Measurements from ENCODE around the gene RBM11. TPM values are rescaled to one million over a fixed set of nuclear protein-coding genes. Genes with fewer than 3 reads are reported as not detected.

The RBM11 gene
- total RNA-seq, 1 donor from 2014 or later = 4.8 TPM

GRCh38 chr21:14265023-14265422, 49.1 kb downstream of the RBM11 start:
- TF ChIP-seq, protein P1, sequence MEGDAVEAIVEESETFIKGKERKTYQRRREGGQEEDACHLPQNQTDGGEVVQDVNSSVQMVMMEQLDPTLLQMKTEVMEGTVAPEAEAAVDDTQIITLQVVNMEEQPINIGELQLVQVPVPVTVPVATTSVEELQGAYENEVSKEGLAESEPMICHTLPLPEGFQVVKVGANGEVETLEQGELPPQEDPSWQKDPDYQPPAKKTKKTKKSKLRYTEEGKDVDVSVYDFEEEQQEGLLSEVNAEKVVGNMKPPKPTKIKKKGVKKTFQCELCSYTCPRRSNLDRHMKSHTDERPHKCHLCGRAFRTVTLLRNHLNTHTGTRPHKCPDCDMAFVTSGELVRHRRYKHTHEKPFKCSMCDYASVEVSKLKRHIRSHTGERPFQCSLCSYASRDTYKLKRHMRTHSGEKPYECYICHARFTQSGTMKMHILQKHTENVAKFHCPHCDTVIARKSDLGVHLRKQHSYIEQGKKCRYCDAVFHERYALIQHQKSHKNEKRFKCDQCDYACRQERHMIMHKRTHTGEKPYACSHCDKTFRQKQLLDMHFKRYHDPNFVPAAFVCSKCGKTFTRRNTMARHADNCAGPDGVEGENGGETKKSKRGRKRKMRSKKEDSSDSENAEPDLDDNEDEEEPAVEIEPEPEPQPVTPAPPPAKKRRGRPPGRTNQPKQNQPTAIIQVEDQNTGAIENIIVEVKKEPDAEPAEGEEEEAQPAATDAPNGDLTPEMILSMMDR (IDR thresholded peaks at IDR 0.05; ENCODE audit: unreplicated experiment) = no peak
- Mint-ChIP-seq H3K36me3 (ENCODE audit: low read depth, unreplicated experiment) (no peaks in the 10 kb centered on the region), H3K27me3 (ENCODE audit: unreplicated experiment) (peaks cover 3% of the 10 kb centered on the region), H3K4me1 (ENCODE audit: unreplicated experiment) (no peaks in the 10 kb centered on the region), H3K9me3 (ENCODE audit: unreplicated experiment) (no peaks in the 10 kb centered on the region), H3K27ac (ENCODE audit: unreplicated experiment) (no peak overlapping the region), H3K4me3 (ENCODE audit: unreplicated experiment) (no peak overlapping the region)
- no peak for DNase-seq (ENCODE audit: low spot score)

- H3K4me1 Mint-ChIP-seq (ENCODE audit: unreplicated experiment) = no peaks in the 10 kb centered on the region
- no peak overlapping the region for H3K4me3 Mint-ChIP-seq (ENCODE audit: unreplicated experiment)
- no peak overlapping the region for H3K27ac Mint-ChIP-seq (ENCODE audit: unreplicated experiment)
- no peaks in the 10 kb centered on the region for H3K36me3 Mint-ChIP-seq (ENCODE audit: low read depth, unreplicated experiment)
- peaks cover 1% of the 10 kb centered on the region for H3K27me3 Mint-ChIP-seq (ENCODE audit: unreplicated experiment)
- TF ChIP-seq, protein P1 (IDR thresholded peaks at IDR 0.05; ENCODE audit: unreplicated experiment) = no peak
- DNase-seq (ENCODE audit: low spot score) = no peak
- H3K9me3 Mint-ChIP-seq (ENCODE audit: unreplicated experiment) = no peaks in the 10 kb centered on the region
Observed at GRCh38 chr21:14267076-14267475, 51.1 kb downstream of the RBM11 start.

DNA sequence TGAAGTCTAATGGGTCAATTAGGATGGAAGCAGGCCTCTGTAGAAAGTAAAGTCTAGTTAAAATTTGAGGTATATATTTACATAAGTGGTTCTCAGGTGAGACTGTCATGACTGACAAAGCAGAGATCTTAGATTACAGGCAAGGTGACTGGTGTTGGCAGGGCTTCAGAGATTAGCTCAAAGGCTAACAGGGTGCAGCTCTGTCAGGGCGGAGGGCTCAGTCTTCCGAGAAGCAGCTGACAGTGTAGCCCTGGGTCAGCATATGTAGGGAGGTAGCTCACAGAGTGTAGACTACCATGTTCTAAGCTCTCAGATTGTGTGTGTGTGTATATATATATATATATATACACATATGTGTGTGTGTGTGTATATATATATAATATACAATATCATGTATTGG, 54.7 kb downstream of the RBM11 start:
- DNase-seq (ENCODE audit: low spot score) = no peak
- H3K36me3 Mint-ChIP-seq (ENCODE audit: low read depth, unreplicated experiment) = no peaks in the 10 kb centered on the region
- H3K27ac Mint-ChIP-seq (ENCODE audit: unreplicated experiment) = no peak overlapping the region
- H3K9me3 Mint-ChIP-seq (ENCODE audit: unreplicated experiment) = no peaks in the 10 kb centered on the region
- TF ChIP-seq, protein P1 (IDR thresholded peaks at IDR 0.05; ENCODE audit: unreplicated experiment) = no peak
- H3K27me3 Mint-ChIP-seq (ENCODE audit: unreplicated experiment) = peaks cover 1% of the 10 kb centered on the region
- H3K4me1 Mint-ChIP-seq (ENCODE audit: unreplicated experiment) = no peaks in the 10 kb centered on the region
- H3K4me3 Mint-ChIP-seq (ENCODE audit: unreplicated experiment) = no peak overlapping the region

DNA sequence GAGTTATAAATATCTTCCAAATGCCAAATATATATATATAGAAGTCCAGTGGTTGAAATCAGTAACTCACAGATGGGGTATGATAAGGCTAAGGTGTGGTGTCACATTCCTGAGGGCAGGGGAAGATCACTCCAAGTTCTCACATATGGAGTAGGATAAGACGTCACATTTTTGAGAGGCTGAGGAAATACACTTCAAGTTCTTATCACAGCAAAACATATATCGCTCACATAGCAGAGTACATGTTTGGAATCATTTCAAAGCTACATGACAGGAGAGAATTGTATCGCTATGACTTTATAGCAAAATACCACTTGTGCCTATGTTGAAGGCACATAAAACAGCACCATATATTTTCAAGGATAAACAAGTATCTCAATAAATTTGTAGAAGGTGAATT, 55.1 kb downstream of the RBM11 start:
- no peaks in the 10 kb centered on the region for H3K4me1 Mint-ChIP-seq (ENCODE audit: unreplicated experiment)
- H3K27me3 Mint-ChIP-seq (ENCODE audit: unreplicated experiment) = no peaks in the 10 kb centered on the region
- H3K36me3 Mint-ChIP-seq (ENCODE audit: low read depth, unreplicated experiment) = no peaks in the 10 kb centered on the region
- no peak for DNase-seq (ENCODE audit: low spot score)
- no peak overlapping the region for H3K4me3 Mint-ChIP-seq (ENCODE audit: unreplicated experiment)
- H3K27ac Mint-ChIP-seq (ENCODE audit: unreplicated experiment) = no peak overlapping the region
- TF ChIP-seq, protein P1 (IDR thresholded peaks at IDR 0.05; ENCODE audit: unreplicated experiment) = no peak
- no peaks in the 10 kb centered on the region for H3K9me3 Mint-ChIP-seq (ENCODE audit: unreplicated experiment)

DNA sequence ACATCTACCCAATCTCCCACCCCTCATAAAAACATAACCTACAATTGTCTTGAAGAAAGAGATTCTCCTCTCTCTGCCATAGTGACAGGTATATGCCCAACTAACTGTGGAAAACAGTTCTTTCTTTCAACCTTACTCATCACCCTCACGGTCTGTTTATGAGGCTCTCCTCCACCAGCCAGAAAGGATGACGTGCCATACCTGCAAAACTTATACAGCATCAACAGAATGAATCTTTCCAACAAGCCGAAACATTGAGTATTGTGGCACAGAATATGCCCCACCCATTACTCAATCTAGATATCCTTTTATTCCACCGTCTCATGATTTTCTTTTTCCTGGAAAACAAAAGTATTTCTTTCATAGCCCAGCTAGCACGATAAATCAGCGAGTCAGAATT, 55.7 kb downstream of the RBM11 start:
- Mint-ChIP-seq H3K4me3 (ENCODE audit: unreplicated experiment) (no peak overlapping the region), H3K27me3 (ENCODE audit: unreplicated experiment) (no peaks in the 10 kb centered on the region), H3K27ac (ENCODE audit: unreplicated experiment) (no peak overlapping the region), H3K4me1 (ENCODE audit: unreplicated experiment) (no peaks in the 10 kb centered on the region), H3K9me3 (ENCODE audit: unreplicated experiment) (no peaks in the 10 kb centered on the region), H3K36me3 (ENCODE audit: low read depth, unreplicated experiment) (no peaks in the 10 kb centered on the region)
- TF ChIP-seq, protein P1 (IDR thresholded peaks at IDR 0.05; ENCODE audit: unreplicated experiment) = no peak
- DNase-seq (ENCODE audit: low spot score) = no peak

Data from endothelial cell (in vitro differentiated cells).